Heart right ventricle (tissue), 16 donors: Measurements from ENCODE around the gene GNAL. TPM values are rescaled to one million over a fixed set of nuclear protein-coding genes. Genes with fewer than 3 reads are reported as not detected.
A peak's percentile ranks its signal among the peaks of the same experiment; 100 is the strongest.

Source experiments
- ATAC-seq, 8 donors: fragments of 200-7000 bp; cut with Tn5 transposase; one replicate each; pipeline ENCODE4 v1.9.1; 2020; ENCODE audit warnings: mild to moderate bottlenecking in 8 of 8, moderate library complexity in 8 of 8, moderate number of reproducible peaks in 1 of 8
- DNase-seq, 2 donors: peaks; one replicate each; pipeline ENCODE4 v3.0.0-alpha.2; 2020
- H3K27ac ChIP-seq, 10 donors: fragments of 200-600 bp; sonication (generic) in 2 of 10; one replicate each; pipeline versions ENCODE4 v1.5.0 to v1.8.0; 2020 to 2022; ENCODE audit warnings: mild to moderate bottlenecking in 3 of 10
- H3K27me3 ChIP-seq, 7 donors: fragments of 200-600 bp; one replicate each; pipeline ENCODE4 v1.8.0; 2021 to 2022; ENCODE audit warnings: mild to moderate bottlenecking in 2 of 7
- H3K36me3 ChIP-seq, 9 donors: fragments of 200-600 bp; sonication (generic) in 1 of 9; one replicate each; pipeline versions ENCODE4 v1.5.0 to v1.8.0; 2020 to 2022; ENCODE audit warnings: mild to moderate bottlenecking in 2 of 9
- H3K4me1 ChIP-seq, 9 donors: fragments of 200-600 bp; sonication (generic) in 1 of 9; one replicate each; pipeline versions ENCODE4 v1.5.0 to v1.8.0; 2020 to 2022; ENCODE audit warnings: mild to moderate bottlenecking in 4 of 9
- H3K4me3 ChIP-seq, 10 donors: fragments of 200-600 bp; sonication (generic) in 2 of 10; one replicate each; pipeline versions ENCODE4 v1.5.0 to v1.8.0; 2020 to 2022; ENCODE audit warnings: mild to moderate bottlenecking in 7 of 10, moderate library complexity in 2 of 10
- H3K9me3 ChIP-seq, 11 donors: fragments of 200-600 bp in 10 of 11; sonication (generic) in 2 of 11; one replicate each; pipeline versions ENCODE4 v1.5.0 to v1.8.0; 2013 to 2022; ENCODE audit warnings: mild to moderate bottlenecking in 2 of 11, control low read depth in 1 of 11, moderate library complexity in 1 of 11
- WGBS, 2 donors: extraction: QIAGEN DNeasy Blood & Tissue Kit; methylation state at CpG; one replicate each; pipeline ENCODE4 v1.1.7; 2013; ENCODE audit warnings: inconsistent platforms in 1 of 2; 5-methylcytosine and 5-hydroxymethylcytosine counted together
- intact Hi-C, 10 donors: fragments of 100-400 bp; cut with DNase I; formaldehyde crosslinking; loops; one replicate each; pipeline versions ENCODE4 v1.11.1 to v1.14.2; 2022
- polyA plus RNA-seq, 2 donors: library from polyadenylated mRNA; stranded (reverse); fragments of 200-250 nt; gene quantifications; one replicate each; pipeline ENCODE4 v1.2.3, GENCODE V29; 2013
- total RNA-seq, 10 donors: library from RNA; stranded (reverse); fragmentation: NEBNext Ultra II Directional in 3 of 10; extraction: Animal tissue kit (Norgen Biotek cat#: 25700) in 3 of 10; gene quantifications; one replicate each; pipeline versions ENCODE4 v1.2.1 to v1.2.4, GENCODE V29; 2021 to 2023
- TF ChIP-seq, protein P1 (sequence below), 9 donors: fragments of 200-600 bp; sonication (generic) in 2 of 9; IDR thresholded peaks; one replicate each; pipeline versions ENCODE4 v1.5.0 to v1.8.0; 2021 to 2022; ENCODE audit warnings: antibody characterized with exemption in 9 of 9, mild to moderate bottlenecking in 5 of 9, moderate library complexity in 1 of 9
- donor health status: Arrhythmogenic right ventricular cardiomyopathy.
- donor health status: ischemic (EF 13 %, LVEDD 7.1; RV severe dilation, severe dysfunction).
- donor health status: healthy with polysubstance abuse.
- donor health status: DM: no; HTN: yes; CAD: no.
- donor health status: DM: no; HTN: no; CAD: no.
- donor health status: ischemic (EF 25% LVEDD 6.9; RV normal size, moderate dysfunction).
- donor health status: ischemic (EF 25% LVEDD 5.7; RV mildly dilated, moderate dysfunction).
- donor health status: healthy.
- donor health status: DM: yes; HTN: yes; CAD: no.
- donor health status: Ischemic cardiomyopathy.
- donor health status: ischemic (EF 35%, LVEDD 5.7; RV mildly dilated, moderate dysfunction).
- donor health status: nonischemic (EF 11% LVEDD 7.7; RV severe dilation, severe dysfunction).
- donor health status: DM: yes; HTN: yes; CAD: no.
- donor health status: PGD.
- donor health status: ischemic (EF 29% LVEDD 5.4; RV normal size, mild dysfunction).
- donor health status: nonischemic (EF 23%, LVEDD 6.1; RV moderate dilation, normal function).

GNAL gene
- total and polyA plus RNA-seq, 12 donors = 0.42 to 6.9 (median 1.6) TPM

DNA sequence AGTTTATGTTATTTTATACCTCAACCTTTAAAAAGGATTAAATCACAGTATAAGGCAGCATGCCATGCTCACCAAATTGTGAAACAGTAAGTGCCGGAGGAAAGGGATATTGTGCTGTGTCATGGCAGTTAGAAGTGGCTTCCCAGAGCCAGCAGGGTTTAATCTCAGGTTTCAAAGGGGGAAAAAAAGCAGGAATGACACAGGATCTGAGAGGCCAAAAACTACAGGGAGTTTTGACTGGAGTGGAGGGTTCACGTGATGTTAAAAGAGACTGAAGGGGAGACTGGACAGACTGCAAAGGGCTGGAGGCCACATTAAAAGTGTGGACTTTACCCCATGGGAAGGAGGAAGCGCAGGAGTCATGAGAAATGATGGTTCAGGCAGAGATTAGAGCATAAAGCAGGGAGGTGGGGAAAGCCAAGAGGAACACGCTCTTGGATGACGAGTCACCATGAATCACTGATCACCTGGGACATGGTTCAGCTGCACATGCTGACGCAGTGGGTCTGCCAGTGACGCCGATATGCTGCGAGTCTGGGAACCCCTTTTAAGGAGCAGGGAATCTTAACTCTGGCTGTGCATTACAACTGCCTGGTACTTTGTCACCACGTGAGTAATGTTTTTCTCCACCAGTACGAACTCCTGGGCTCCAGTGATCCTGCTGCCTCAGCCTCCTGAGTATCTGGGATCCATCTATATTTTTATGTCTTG lies 168.3 kb downstream of the GNAL start:
- DNase-seq (peak; percentile 34 to 51), ATAC-seq (peak; percentile 44 to 96 (median 80))
- WGBS, 2 donors = 37 to 43% methylated on average over 11 of the region's 11 CpGs
- Histone ChIP-seq H3K9me3 (no peaks in the 10 kb centered on the region), H3K4me1 (peaks cover 0 to 73% (median 24%) of the 10 kb centered on the region in 9 donors), H3K4me3 (peak overlapping the region in 3 of 10 donors; percentile 13 to 16 (median 14)), H3K36me3 (peaks cover 0 to 26% (median 0%) of the 10 kb centered on the region in 9 donors), H3K27ac (peak overlapping the region in 9 of 10 donors; percentile 9 to 83 (median 72)), H3K27me3 (no peaks in the 10 kb centered on the region)
- TF ChIP-seq, protein P1, sequence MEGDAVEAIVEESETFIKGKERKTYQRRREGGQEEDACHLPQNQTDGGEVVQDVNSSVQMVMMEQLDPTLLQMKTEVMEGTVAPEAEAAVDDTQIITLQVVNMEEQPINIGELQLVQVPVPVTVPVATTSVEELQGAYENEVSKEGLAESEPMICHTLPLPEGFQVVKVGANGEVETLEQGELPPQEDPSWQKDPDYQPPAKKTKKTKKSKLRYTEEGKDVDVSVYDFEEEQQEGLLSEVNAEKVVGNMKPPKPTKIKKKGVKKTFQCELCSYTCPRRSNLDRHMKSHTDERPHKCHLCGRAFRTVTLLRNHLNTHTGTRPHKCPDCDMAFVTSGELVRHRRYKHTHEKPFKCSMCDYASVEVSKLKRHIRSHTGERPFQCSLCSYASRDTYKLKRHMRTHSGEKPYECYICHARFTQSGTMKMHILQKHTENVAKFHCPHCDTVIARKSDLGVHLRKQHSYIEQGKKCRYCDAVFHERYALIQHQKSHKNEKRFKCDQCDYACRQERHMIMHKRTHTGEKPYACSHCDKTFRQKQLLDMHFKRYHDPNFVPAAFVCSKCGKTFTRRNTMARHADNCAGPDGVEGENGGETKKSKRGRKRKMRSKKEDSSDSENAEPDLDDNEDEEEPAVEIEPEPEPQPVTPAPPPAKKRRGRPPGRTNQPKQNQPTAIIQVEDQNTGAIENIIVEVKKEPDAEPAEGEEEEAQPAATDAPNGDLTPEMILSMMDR (IDR thresholded peaks at IDR 0.05) = no peak
- intact Hi-C loops = loop anchor here in 4 of 10 donors (5.0 to 10.0 kb wide), 4 partner anchors 47 to 127 kb away; partner anchors contain the start of genes MPPE1 (in 3 of the 4) and IMPA2 (in 1 of the 4)

GRCh38 chr18:11859282-11859830 lies 170.3 kb downstream of the GNAL start:
- TF ChIP-seq, protein P1 (IDR thresholded peaks at IDR 0.05) = no peak
- intact Hi-C loops = loop anchor here in 4 of 10 donors (5.0 to 10.0 kb wide), 4 partner anchors 45 to 127 kb away; partner anchors contain the start of genes MPPE1 (in 3 of the 4) and IMPA2 (in 1 of the 4)
- H3K27ac ChIP-seq = no peak overlapping the region
- DNase-seq (no peak), ATAC-seq (no peak)
- H3K36me3 ChIP-seq = peaks cover 0 to 12% (median 0%) of the 10 kb centered on the region in 9 donors
- no peaks in the 10 kb centered on the region for H3K27me3 ChIP-seq
- no peak overlapping the region for H3K4me3 ChIP-seq
- H3K9me3 ChIP-seq = no peaks in the 10 kb centered on the region
- 94 to 95% methylated on average over 7 of the region's 7 CpGs for WGBS, 2 donors
- H3K4me1 ChIP-seq = peaks cover 0 to 55% (median 8%) of the 10 kb centered on the region in 9 donors

DNA sequence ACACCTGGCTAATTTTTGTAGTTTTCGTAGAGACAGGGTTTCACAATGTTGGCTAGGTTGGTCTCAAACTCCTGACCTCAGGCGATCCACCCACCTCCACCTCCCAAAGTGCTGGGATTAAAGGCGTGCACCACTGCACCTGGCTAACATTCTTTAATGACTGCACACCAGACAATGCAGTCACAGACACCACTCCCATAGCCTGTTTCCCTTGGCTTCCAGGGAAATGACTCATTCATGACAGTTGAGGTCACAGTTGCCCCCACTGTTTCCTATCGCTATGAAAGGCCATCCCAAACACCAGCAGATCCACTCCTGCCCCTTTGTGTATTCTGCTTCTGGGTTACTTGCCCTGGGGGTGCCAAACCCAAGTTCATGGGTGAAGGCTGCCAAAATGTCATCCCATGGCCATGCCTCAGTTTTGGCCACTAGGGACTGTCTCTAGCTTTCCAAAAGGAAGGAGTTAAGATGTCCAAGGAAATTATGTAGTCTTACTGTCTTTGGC lies 170.9 kb downstream of the GNAL start:
- Histone ChIP-seq H3K9me3 (no peaks in the 10 kb centered on the region), H3K27me3 (no peaks in the 10 kb centered on the region), H3K4me1 (peaks cover 0 to 49% (median 7%) of the 10 kb centered on the region in 9 donors), H3K4me3 (no peak overlapping the region), H3K36me3 (peaks cover 0 to 6% (median 0%) of the 10 kb centered on the region in 9 donors), H3K27ac (peak overlapping the region in 1 of 10 donors; percentile 57)
- intact Hi-C loops = loop anchor here in 5 of 10 donors (5.0 to 10.0 kb wide), 5 partner anchors 45 to 205 kb away; partner anchors contain the start of genes MPPE1 (in 3 of the 5) and IMPA2 (in 1 of the 5)
- no peak for DNase-seq
- WGBS, 2 donors = 68 to 72% methylated on average over 4 of the region's 4 CpGs
- ATAC-seq = peak in 3 of 8 donors; percentile 22 to 37 (median 23)
- TF ChIP-seq, protein P1 (IDR thresholded peaks at IDR 0.05) = no peak
